Measurements from ENCODE around the gene DOCK6.

The DOCK6 gene

GRCh38 chr19:11225815-11226214, 36.5 kb downstream of the DOCK6 start:
- DNase-seq (ENCODE audit: extremely low read depth in 1 of 2, low read depth in 1 of 2), result no peak

GRCh38 chr19:11225172-11225571, 37.2 kb downstream of the DOCK6 start:
- no peak for DNase-seq (ENCODE audit: extremely low read depth in 1 of 2, low read depth in 1 of 2)

- no peak for DNase-seq (ENCODE audit: extremely low read depth in 1 of 2, low read depth in 1 of 2)
Observed at GRCh38 chr19:11224429-11224828, 37.9 kb downstream of the DOCK6 start.

- no peak for DNase-seq (ENCODE audit: extremely low read depth in 1 of 2, low read depth in 1 of 2)
Observed at GRCh38 chr19:11223200-11223599, 39.1 kb downstream of the DOCK6 start.

GRCh38 chr19:11221082-11221598, 41.2 kb downstream of the DOCK6 start:
- no peak for DNase-seq (ENCODE audit: extremely low read depth in 1 of 2, low read depth in 1 of 2)

- no peak for DNase-seq (ENCODE audit: extremely low read depth in 1 of 2, low read depth in 1 of 2)
Observed at GRCh38 chr19:11214387-11214786, 47.9 kb downstream of the DOCK6 start.

- no peak for DNase-seq (ENCODE audit: extremely low read depth in 1 of 2, low read depth in 1 of 2)
Observed at GRCh38 chr19:11210656-11210928, 51.7 kb downstream of the DOCK6 start.

- DNase-seq (ENCODE audit: extremely low read depth in 1 of 2, low read depth in 1 of 2), result no peak
Observed at GRCh38 chr19:11209839-11210655, 52.3 kb downstream of the DOCK6 start.

- DNase-seq (ENCODE audit: extremely low read depth in 1 of 2, low read depth in 1 of 2), result no peak
Observed at GRCh38 chr19:11208561-11209471, 53.5 kb downstream of the DOCK6 start.

GRCh38 chr19:11205939-11206570, 56.3 kb downstream of the DOCK6 start:
- no peak for DNase-seq (ENCODE audit: extremely low read depth in 1 of 2, low read depth in 1 of 2)

GRCh38 chr19:11204943-11205349, 57.4 kb downstream of the DOCK6 start:
- DNase-seq (ENCODE audit: extremely low read depth in 1 of 2, low read depth in 1 of 2), result no peak

GRCh38 chr19:11204076-11204602, 58.2 kb downstream of the DOCK6 start:
- DNase-seq (ENCODE audit: extremely low read depth in 1 of 2, low read depth in 1 of 2), result no peak

- DNase-seq (ENCODE audit: extremely low read depth in 1 of 2, low read depth in 1 of 2), result peak in 1 of 2 donors; percentile 23
Observed at GRCh38 chr19:11203194-11204075, 58.9 kb downstream of the DOCK6 start.

GRCh38 chr19:11202488-11203193, 59.7 kb downstream of the DOCK6 start:
- DNase-seq (ENCODE audit: extremely low read depth in 1 of 2, low read depth in 1 of 2), result no peak

- DNase-seq (ENCODE audit: extremely low read depth in 1 of 2, low read depth in 1 of 2), result no peak
Observed at GRCh38 chr19:11201791-11202190, 60.5 kb downstream of the DOCK6 start.

- DNase-seq (ENCODE audit: extremely low read depth in 1 of 2, low read depth in 1 of 2), result no peak
Observed at GRCh38 chr19:11200931-11201330, 61.4 kb downstream of the DOCK6 start.

- no peak for DNase-seq (ENCODE audit: extremely low read depth in 1 of 2, low read depth in 1 of 2)
Observed at GRCh38 chr19:11200015-11200574, 62.2 kb downstream of the DOCK6 start.

GRCh38 chr19:11199517-11199916, 62.8 kb downstream of the DOCK6 start:
- DNase-seq (ENCODE audit: extremely low read depth in 1 of 2, low read depth in 1 of 2), result no peak

- no peak for DNase-seq (ENCODE audit: extremely low read depth in 1 of 2, low read depth in 1 of 2)
Observed at GRCh38 chr19:11198769-11199424, 63.4 kb downstream of the DOCK6 start.
